GM23248 (cell line): Measurements from ENCODE around the gene LDLRAD4. TPM values are rescaled to one million over a fixed set of nuclear protein-coding genes. Genes with fewer than 3 reads are reported as not detected.

Source experiments
- DNase-seq: peaks from one replicate; pipeline ENCODE4 v3.0.0-alpha.2; 2015
- H2AFZ ChIP-seq: fragments of 200-600 bp; sonication (generic); 2 replicates; pipeline ENCODE4 v1.6.1; 2016; ENCODE audit warnings: antibody characterized with exemption
- H3F3A ChIP-seq: fragments of 200-600 bp; sonication (generic); 2 replicates; pipeline ENCODE4 v1.6.1; 2016; ENCODE audit warnings: mild to moderate bottlenecking, antibody characterized with exemption, mixed run types; ENCODE audit not compliant: insufficient read depth
- H3K27ac ChIP-seq: fragments of 200-600 bp; sonication (generic); 2 replicates; pipeline ENCODE4 v1.5.1; 2016; ENCODE audit warnings: mild to moderate bottlenecking
- H3K27me3 ChIP-seq: fragments of 200-600 bp; sonication (generic); replicated peaks from 2 replicates; pipeline ENCODE4 v1.6.1; 2016; ENCODE audit warnings: mild to moderate bottlenecking; ENCODE audit not compliant: insufficient read depth
- H3K36me3 ChIP-seq: fragments of 200-600 bp; sonication (generic); 2 replicates; pipeline ENCODE4 v1.6.1; 2016; ENCODE audit warnings: low read depth, mild to moderate bottlenecking
- H3K4me1 ChIP-seq: fragments of 200-600 bp; sonication (generic); 2 replicates; pipeline ENCODE4 v1.6.1; 2016; ENCODE audit warnings: mild to moderate bottlenecking; ENCODE audit not compliant: insufficient read depth
- H3K4me2 ChIP-seq: fragments of 200-600 bp; sonication (generic); one replicate; pipeline ENCODE4 v1.6.1; 2016; ENCODE audit warnings: mild to moderate bottlenecking; ENCODE audit not compliant: unreplicated experiment
- H3K4me3 ChIP-seq: fragments of 200-600 bp; sonication (generic); 2 replicates; pipeline ENCODE4 v1.5.1; 2016; ENCODE audit warnings: mild to moderate bottlenecking
- H3K79me2 ChIP-seq: fragments of 200-600 bp; sonication (generic); 2 replicates; pipeline ENCODE4 v1.6.1; 2016; ENCODE audit warnings: mild to moderate bottlenecking; ENCODE audit not compliant: insufficient read depth
- H3K9ac ChIP-seq: fragments of 200-600 bp; sonication (generic); 2 replicates; pipeline ENCODE4 v1.6.1; 2016; ENCODE audit warnings: mild to moderate bottlenecking
- H3K9me2 ChIP-seq: fragments of 200-600 bp; sonication (generic); 2 replicates; pipeline ENCODE4 v1.6.1; 2016; ENCODE audit warnings: mixed run types, mild to moderate bottlenecking, moderate library complexity; ENCODE audit not compliant: insufficient read depth
- H3K9me3 ChIP-seq: fragments of 200-600 bp; sonication (generic); one replicate; pipeline ENCODE4 v1.6.1; 2017; ENCODE audit warnings: low read depth
- H4K20me1 ChIP-seq: fragments of 200-600 bp; sonication (generic); 2 replicates; pipeline ENCODE4 v1.6.0; 2016; ENCODE audit not compliant: insufficient read depth
- EZH2 ChIP-seq: fragments of 200-600 bp; sonication (generic); IDR thresholded peaks from 2 replicates; pipeline ENCODE4 v1.6.1; 2018; ENCODE audit warnings: antibody characterized with exemption, mild to moderate bottlenecking; ENCODE audit not compliant: insufficient read depth, poor library complexity, severe bottlenecking
- EZH2phosphoT487 ChIP-seq: fragments of 200-600 bp; sonication (generic); IDR thresholded peaks from 2 replicates; pipeline ENCODE4 v1.6.1; 2018; ENCODE audit warnings: antibody characterized with exemption, moderate library complexity, mild to moderate bottlenecking, low read depth; ENCODE audit not compliant: insufficient read depth
- WGBS, 2 experiments: methylation state at CpG; one replicate each; pipeline ENCODE4 v1.1.6; 2015 to 2017; ENCODE audit warnings: low lambda C conversion rate in 2 of 2, low coverage in 1 of 2; ENCODE audit errors: missing lambda C conversion rate in 2 of 2; 5-methylcytosine and 5-hydroxymethylcytosine counted together
- in situ Hi-C: fragments of 300-500 bp; cut with MboI; formaldehyde crosslinking; loops from 2 replicates; pipeline ENCODE4 v1.15.0; 2020
- polyA plus RNA-seq: library from polyadenylated mRNA; unstranded; fragments of >200 nt; fragmentation: Nextera tagmentation; extraction: Ambion mirVana; gene quantifications from 2 replicates; pipeline ENCODE4 v1.2.1, GENCODE V29; 2016
- total RNA-seq: library from RNA; depleted of rRNA; stranded (reverse); fragments of >200 nt; shearing (Covaris generic); gene quantifications from 2 replicates; pipeline ENCODE4 v1.2.3, GENCODE V29; 2014

Gene LDLRAD4
- total and polyA plus RNA-seq, 2 experiments from 2014 or later: not detected

DNA sequence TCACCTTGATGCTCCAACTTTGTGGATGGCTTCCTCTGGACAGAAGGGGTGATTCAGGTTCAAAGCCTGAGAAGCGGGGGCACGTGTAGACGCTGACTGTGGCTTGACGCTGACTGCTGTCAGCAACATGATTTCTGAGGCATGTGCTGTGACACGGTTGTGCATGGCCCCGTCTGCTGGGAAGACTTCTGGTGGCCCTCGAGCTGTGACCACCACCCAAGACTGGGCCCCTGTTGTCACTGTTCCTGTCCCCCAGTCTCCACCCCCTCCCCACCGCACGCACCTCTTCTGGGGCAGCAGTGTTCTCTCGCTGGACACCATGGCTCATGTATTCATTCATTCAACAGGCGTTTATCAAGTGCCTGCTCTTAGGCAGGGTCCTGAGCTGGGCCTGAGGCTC is 262.8 kb downstream of the LDLRAD4 start:
- WGBS, 2 experiments: 57 to 71% methylated on average over 11 of the region's 11 CpGs
- H3K9me2 ChIP-seq: no peaks in the 10 kb centered on the region
- no peaks in the 10 kb centered on the region for H3K4me1 ChIP-seq
- no peak for TF ChIP-seq EZH2phosphoT487
- no peak for TF ChIP-seq EZH2
- H3K79me2 ChIP-seq: no peaks in the 10 kb centered on the region
- no peaks in the 10 kb centered on the region for H3K9me3 ChIP-seq
- no peak overlapping the region for H3K4me3 ChIP-seq
- no peak for DNase-seq
- no peaks in the 10 kb centered on the region for H4K20me1 ChIP-seq
- peaks cover 3% of the 10 kb centered on the region; the same call in 1 of the 2 replicates for H3K27me3 ChIP-seq
- no peak overlapping the region for H3K4me2 ChIP-seq
- no peak overlapping the region for H2AFZ ChIP-seq
- in situ Hi-C loops: no loop called here
- H3K9ac ChIP-seq: no peak overlapping the region
- H3K27ac ChIP-seq: no peak overlapping the region
- H3K36me3 ChIP-seq: no peaks in the 10 kb centered on the region
- H3F3A ChIP-seq: no peaks in the 10 kb centered on the region

DNA sequence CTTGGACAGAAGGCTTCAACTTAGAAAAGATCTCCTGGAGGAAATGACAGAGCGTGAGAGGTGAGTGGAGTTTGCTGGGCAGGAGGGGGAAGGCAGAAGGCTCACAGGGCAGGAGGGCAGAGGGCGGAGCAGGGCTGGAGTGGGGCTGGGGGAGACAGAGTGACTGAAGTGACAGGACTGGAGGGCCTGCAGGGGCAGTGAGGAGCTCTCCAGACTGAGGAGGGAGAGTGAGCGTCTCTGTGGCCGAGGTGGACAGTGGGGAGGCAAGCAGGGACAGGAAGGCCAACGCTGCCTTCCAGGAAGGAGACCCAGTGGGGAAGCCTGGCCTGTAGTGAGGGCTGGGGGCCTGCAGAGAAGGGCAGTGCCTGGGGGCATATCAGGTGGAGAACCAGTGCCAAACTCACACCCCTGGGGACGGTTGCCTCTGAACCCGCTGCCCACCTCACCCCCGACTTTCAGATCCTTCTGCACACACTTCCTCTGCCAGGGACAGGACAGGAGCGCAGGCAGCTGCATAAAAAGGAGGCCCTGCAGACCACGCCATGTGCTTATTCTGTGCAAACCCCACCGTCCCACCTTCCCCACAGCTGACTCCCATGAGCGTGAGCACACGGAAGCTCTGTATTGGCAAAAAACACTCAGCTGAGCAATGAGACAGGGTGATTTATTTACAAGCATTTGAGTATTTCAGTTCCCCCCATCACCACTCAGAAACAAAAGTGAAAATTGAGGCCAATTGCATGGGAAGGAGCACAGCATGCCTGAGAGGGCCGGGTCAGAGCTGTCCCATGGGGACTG is 263.5 kb downstream of the LDLRAD4 start:
- Histone ChIP-seq H3K4me3 (no peak overlapping the region), H3K36me3 (no peaks in the 10 kb centered on the region), H3K9me3 (no peaks in the 10 kb centered on the region), H3K9me2 (no peaks in the 10 kb centered on the region), H3K9ac (no peak overlapping the region), H4K20me1 (no peaks in the 10 kb centered on the region), H3K27ac (no peak overlapping the region), H3K27me3 (peaks cover 3% of the 10 kb centered on the region; the same call in 1 of the 2 replicates), H3K79me2 (no peaks in the 10 kb centered on the region), H3K4me2 (no peak overlapping the region), H3F3A (no peaks in the 10 kb centered on the region), H2AFZ (no peak overlapping the region), H3K4me1 (no peaks in the 10 kb centered on the region)
- no peak for DNase-seq
- WGBS, 2 experiments: 63% methylated on average over 12 to 14 of the region's 14 CpGs
- in situ Hi-C loops: no loop called here
- TF ChIP-seq EZH2: no peak
- no peak for TF ChIP-seq EZH2phosphoT487

DNA sequence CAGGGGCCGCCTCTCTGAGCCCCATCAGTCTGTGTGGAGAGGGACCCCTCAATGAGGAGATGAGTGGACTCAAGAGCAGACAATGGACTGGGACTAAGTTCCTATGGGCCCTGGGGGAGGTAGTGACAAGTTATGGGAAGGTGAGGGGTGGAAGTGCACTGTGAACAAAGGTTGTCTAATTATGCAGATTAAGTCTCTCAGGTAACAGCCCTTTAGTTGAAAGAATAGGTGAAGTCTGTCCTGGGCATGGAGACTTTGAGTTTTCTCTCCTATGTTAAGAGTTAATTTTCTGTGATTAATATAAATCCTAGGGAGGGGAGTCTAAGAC is 264.0 kb downstream of the LDLRAD4 start:
- H3K9me2 ChIP-seq: no peaks in the 10 kb centered on the region
- 40 to 67% methylated on average over 1 of the region's 1 CpG for WGBS, 2 experiments
- in situ Hi-C loops: no loop called here
- no peak overlapping the region for H3K4me2 ChIP-seq
- no peak overlapping the region for H3K27ac ChIP-seq
- peaks cover 3% of the 10 kb centered on the region; the same call in 1 of the 2 replicates for H3K27me3 ChIP-seq
- no peaks in the 10 kb centered on the region for H3K36me3 ChIP-seq
- no peaks in the 10 kb centered on the region for H3K79me2 ChIP-seq
- H4K20me1 ChIP-seq: no peaks in the 10 kb centered on the region
- no peak overlapping the region for H3K9ac ChIP-seq
- H3F3A ChIP-seq: no peaks in the 10 kb centered on the region
- TF ChIP-seq EZH2 (no peak), EZH2phosphoT487 (no peak)
- no peaks in the 10 kb centered on the region for H3K4me1 ChIP-seq
- no peak overlapping the region for H2AFZ ChIP-seq
- H3K9me3 ChIP-seq: no peaks in the 10 kb centered on the region
- DNase-seq: no peak
- H3K4me3 ChIP-seq: no peak overlapping the region

DNA sequence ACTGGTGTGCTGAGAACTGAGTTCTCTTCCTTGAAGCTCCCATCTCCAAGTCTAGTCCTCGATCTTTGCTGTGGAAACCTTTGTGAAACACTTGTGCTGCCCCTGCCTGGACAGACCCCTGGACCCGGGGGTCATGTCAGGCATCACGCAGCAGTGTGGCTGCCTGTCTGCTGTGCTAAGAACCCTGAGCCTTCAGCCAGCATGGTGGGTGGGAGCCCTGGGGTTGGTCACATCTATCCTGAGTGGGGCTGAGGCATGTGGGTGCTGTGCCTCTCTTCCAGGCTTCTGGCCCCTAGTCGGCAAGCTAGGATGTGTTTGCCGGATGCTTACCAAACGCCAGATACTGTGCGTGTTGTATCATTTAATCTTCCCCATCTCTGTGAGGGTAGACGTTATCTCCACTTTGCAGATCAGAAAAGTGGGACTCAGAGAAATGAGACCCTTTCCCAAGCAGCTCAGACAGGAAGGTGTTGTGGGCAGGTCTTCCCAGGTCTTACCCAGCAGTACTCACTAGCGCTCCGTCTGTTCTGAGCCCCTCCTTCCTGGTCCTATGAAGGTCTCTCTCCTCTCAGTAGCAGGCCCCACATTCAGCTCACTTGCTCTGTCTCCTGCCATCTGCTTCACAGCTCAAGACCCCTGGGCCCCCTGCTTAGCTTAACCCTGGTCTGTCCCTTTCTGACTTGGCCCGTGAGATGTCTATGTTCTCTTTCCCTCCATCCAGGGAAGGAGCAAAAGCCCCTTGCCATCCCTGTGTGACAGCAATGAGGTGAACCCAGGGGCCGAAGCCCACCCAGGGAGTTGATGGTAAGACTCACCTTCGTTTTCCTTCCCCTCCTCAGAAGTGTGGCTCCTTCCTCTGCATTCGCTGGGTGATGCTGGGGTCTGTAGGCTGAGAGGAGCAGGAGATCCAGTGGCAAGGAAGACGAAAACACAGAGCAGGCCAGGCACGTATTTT is 265.0 kb downstream of the LDLRAD4 start:
- TF ChIP-seq EZH2 (no peak), EZH2phosphoT487 (no peak)
- H3K27me3 ChIP-seq: peaks cover 3% of the 10 kb centered on the region; the same call in 1 of the 2 replicates
- H3K36me3 ChIP-seq: no peaks in the 10 kb centered on the region
- H3K4me2 ChIP-seq: no peak overlapping the region
- 61 to 66% methylated on average over 14 to 16 of the region's 16 CpGs for WGBS, 2 experiments
- no peak overlapping the region for H3K9ac ChIP-seq
- in situ Hi-C loops: no loop called here
- no peak overlapping the region for H3K27ac ChIP-seq
- no peaks in the 10 kb centered on the region for H3K9me2 ChIP-seq
- no peaks in the 10 kb centered on the region for H4K20me1 ChIP-seq
- no peaks in the 10 kb centered on the region for H3K9me3 ChIP-seq
- no peak overlapping the region for H3K4me3 ChIP-seq
- no peak for DNase-seq
- no peak overlapping the region for H2AFZ ChIP-seq
- no peaks in the 10 kb centered on the region for H3K4me1 ChIP-seq
- H3K79me2 ChIP-seq: no peaks in the 10 kb centered on the region
- H3F3A ChIP-seq: no peaks in the 10 kb centered on the region
